Hepatocyte (in vitro differentiated cells): ENCODE measurements around the gene EDA.

Experiments
- EZH2 ChIP-seq: fragments of 200-600 bp; sonication (generic); IDR thresholded peaks from 2 replicates; pipeline ENCODE4 v1.6.1; 2016; ENCODE audit warnings: antibody characterized with exemption, mild to moderate bottlenecking, borderline replicate concordance
- EZH2phosphoT487 ChIP-seq: fragments of 200-600 bp; sonication (generic); IDR thresholded peaks from one replicate; pipeline ENCODE4 v1.6.1; 2018; ENCODE audit warnings: antibody characterized with exemption, mild to moderate bottlenecking, low read depth, moderate library complexity; ENCODE audit not compliant: unreplicated experiment, severe bottlenecking
- TF ChIP-seq, protein P1 (sequence below): fragments of 200-600 bp; sonication (generic); IDR thresholded peaks from 2 replicates; pipeline ENCODE4 v1.5.1; 2016; ENCODE audit warnings: antibody characterized with exemption, mild to moderate bottlenecking; ENCODE audit not compliant: poor library complexity

DNA sequence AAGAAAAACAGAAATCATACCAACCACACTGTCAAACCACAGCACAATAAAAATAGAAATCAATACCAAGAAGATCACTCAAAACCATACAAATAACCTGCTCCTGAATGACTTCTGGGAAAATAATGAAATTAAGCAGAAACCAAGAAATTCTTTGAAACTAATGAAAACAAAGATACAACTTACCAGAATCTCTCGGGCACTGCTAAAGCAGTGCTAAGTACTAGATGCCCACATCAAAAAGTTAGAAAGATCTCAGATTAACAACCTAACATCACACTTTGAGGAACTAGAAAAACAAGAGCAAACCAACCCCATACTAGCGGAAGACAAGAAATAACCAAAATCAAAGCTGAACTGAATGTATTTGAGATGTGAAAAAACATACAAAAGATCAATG, 400.6 kb downstream of the EDA start:
- TF ChIP-seq, protein P1, sequence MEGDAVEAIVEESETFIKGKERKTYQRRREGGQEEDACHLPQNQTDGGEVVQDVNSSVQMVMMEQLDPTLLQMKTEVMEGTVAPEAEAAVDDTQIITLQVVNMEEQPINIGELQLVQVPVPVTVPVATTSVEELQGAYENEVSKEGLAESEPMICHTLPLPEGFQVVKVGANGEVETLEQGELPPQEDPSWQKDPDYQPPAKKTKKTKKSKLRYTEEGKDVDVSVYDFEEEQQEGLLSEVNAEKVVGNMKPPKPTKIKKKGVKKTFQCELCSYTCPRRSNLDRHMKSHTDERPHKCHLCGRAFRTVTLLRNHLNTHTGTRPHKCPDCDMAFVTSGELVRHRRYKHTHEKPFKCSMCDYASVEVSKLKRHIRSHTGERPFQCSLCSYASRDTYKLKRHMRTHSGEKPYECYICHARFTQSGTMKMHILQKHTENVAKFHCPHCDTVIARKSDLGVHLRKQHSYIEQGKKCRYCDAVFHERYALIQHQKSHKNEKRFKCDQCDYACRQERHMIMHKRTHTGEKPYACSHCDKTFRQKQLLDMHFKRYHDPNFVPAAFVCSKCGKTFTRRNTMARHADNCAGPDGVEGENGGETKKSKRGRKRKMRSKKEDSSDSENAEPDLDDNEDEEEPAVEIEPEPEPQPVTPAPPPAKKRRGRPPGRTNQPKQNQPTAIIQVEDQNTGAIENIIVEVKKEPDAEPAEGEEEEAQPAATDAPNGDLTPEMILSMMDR, result no peak
- TF ChIP-seq EZH2 (no peak), EZH2phosphoT487 (no peak)
